ENCODE data around the gene DCDC1.

DNA sequence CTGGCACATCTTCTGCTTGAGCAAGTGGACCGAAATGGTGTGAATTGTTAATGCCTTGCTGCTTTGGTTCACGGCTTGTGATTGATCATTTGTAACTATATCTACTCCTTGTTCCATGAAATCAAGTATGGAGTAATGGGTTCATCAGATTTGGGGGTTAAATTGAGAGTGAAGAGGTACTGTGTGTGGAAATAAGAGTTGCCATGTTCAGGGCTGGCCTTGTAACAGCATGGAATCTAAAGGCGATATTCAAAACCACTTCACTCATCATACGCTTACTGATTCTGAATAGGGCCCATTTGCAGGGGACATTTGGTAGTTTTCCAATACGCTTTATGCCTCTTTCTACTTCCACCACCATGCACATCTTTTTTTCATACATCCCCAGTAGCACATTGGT, 122.2 kb downstream of the DCDC1 start:
- TF ChIP-seq EZH2 (IDR thresholded peaks at IDR 0.05) = no peak
- TF ChIP-seq FOXP2 (optimal IDR thresholded peaks at IDR 0.05; ENCODE audit: control extremely low read depth, extremely low read length, insufficient read depth) = no peak

Measured in SK-N-MC (cell line).